Stimulated activated CD4-positive, alpha-beta T cell treated with anti-CD3 and anti-CD28 coated beads, Interleukin-1b, Interleukin-23, amount 100 ng/mL, for 1 hour (primary cell): ENCODE measurements around the gene LRCH1.
"Not testable (repeated sequence)": the region's sequence is repeated elsewhere in the genome, so short reads cannot be mapped to it uniquely, and the experiment has no call there.

Experiments
- DNase-seq, 2 donors: peaks; one replicate each; pipeline ENCODE4 v3.0.0-alpha.2; 2020; ENCODE audit warnings: low read depth in 2 of 2

Gene LRCH1

GRCh38 chr13:46552889-46553520, at the start of gene LRCH1:
LRCH1 (plus strand) TSS chr13:46553170; CDS start chr13:46553397, 227 bp downstream.
- peak; percentile 66 to 72 for DNase-seq

- DNase-seq: no peak
Measured at GRCh38 chr13:46504036-46504435, 48.9 kb upstream of the LRCH1 start.

GRCh38 chr13:46507981-46508380, 45.0 kb upstream of the LRCH1 start:
- no peak for DNase-seq

DNA sequence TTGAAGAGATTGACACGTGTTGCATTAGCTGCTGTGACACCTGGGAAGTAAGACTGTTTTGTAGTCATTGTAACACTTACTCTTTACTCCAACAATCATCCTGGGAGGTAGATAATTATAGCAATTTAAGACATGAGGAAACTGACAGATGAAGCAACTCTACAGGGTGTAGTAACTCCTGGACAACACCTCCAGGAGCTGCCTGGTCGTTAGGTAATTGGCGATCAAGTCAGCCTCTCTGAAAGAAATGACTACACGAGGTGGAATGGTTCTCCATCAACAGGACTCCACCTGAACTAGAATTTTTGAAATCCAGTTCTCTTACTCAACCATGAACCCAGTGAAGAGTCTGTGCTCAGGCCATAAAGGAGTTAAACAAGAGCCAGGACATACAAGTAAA, 43.0 kb upstream of the LRCH1 start:
- DNase-seq: no peak

DNA sequence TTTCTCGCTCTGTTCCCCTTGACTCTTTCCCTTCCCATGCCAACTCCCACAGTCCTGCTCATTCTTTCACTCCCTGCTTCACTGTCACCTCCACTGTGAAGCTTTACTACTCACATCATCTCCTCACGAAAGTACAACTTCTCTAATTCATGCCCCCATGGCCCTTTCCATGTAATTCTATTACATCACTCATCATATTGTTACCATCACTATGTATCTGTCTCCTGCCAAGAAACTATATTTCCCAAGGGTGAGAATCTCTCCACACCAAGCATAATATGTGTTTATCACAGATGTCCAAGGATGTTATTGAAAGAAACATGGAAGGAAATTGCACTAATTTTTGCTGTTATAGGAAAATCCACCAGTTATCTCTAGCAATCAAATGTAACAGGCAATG, 37.2 kb upstream of the LRCH1 start:
- no peak for DNase-seq

- DNase-seq: no peak
Measured at GRCh38 chr13:46516599-46517338, 36.2 kb upstream of the LRCH1 start.

GRCh38 chr13:46517748-46518147, 35.2 kb upstream of the LRCH1 start:
- not testable (repeated sequence) for DNase-seq

- no peak for DNase-seq
Measured at GRCh38 chr13:46519182-46519581, 33.8 kb upstream of the LRCH1 start.

DNA sequence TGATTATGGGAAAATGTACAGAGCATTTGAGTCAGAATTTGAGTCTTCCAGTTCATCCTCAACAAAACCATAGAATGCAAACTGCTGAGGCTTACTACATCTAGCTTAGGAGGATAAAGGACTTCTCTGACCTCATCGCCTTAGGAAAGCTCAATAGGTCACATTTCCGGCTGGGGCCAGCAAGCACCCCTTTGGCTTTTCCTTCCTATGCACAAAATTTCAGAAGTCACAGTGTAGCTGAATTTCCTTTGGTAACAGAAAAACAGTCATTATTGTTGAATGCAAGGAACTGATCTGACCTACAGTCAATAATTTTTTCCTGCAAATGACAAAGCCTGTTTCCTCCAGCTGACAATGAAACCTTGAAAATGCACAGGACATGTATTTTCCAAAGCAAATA, 32.8 kb upstream of the LRCH1 start:
- no peak for DNase-seq

DNA sequence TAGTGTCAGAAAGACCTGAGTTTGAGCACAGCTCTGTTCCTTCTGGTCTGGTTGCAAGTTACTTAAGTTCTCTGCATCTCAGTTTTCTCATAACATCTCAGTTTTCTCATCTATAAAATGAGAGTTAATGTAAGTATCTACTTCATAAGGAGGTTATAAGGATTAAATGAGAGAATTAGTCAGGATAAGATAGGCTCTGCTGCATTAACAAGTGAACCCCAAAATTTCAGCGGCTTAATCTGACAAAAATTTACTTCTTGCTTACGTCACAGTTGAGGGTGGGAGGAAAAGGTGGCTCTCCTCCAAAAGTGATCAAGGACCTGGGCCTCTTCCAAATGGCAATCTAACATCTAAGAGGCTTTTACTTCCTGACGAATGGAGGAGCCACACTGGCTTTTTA, 31.5 kb upstream of the LRCH1 start:
- no peak for DNase-seq

DNA sequence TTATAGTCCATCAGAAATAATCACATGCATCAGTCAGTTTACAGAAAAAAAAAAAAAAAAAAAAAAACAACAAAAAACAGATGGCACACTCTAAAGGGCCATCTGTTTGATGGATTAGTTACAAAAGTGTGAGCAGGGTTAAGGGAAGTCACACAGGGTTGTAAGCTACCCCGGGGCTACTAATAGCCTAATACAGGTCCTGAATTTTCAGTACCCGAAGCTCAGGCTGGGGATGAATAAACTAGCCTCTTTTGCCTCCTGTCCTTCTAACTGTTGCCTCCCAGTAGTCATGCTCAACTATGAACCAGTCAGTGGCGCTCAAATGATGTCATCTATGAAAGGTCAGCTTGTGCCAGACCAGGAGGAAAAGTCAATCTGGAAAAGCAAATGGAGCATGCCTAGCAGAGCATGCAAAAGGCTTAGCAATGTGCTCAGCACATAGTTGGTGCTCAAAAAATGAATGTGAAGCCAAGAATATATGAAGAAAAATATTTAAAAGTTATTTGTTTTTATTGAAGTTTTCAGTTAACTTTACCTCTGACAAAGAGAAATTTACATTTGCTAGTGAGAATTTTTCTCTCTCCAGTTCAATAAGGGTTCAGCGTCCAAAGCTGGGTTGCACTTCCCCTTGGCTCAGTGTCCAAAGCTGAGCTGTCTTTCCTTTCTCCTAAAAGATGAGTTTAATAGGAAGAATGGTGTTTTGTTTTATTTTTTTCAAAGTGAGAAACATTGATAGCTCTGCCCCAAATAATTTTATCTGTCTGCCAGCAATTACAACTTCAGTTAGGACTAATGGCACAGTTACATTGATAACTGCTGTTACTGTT, 30.8 kb upstream of the LRCH1 start:
- no peak for DNase-seq

DNA sequence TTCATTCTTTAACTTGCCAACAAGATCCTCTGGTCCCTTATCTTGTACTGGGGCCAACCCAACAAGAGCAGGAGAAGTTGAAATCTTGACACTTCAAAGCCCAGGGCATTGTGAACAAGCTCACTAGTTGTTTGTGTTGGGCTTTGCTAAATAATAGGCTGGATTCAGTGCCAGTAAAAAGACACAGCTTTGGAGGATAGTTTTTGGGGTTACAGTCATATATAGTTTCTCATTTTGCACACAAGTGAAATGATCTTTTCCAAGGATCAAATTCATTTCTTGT, 30.3 kb upstream of the LRCH1 start:
- no peak for DNase-seq

GRCh38 chr13:46523972-46524752, 28.8 kb upstream of the LRCH1 start:
- no peak for DNase-seq

GRCh38 chr13:46526100-46526735, 26.8 kb upstream of the LRCH1 start:
- no peak for DNase-seq

GRCh38 chr13:46526740-46527139, 26.2 kb upstream of the LRCH1 start:
- no peak for DNase-seq

DNA sequence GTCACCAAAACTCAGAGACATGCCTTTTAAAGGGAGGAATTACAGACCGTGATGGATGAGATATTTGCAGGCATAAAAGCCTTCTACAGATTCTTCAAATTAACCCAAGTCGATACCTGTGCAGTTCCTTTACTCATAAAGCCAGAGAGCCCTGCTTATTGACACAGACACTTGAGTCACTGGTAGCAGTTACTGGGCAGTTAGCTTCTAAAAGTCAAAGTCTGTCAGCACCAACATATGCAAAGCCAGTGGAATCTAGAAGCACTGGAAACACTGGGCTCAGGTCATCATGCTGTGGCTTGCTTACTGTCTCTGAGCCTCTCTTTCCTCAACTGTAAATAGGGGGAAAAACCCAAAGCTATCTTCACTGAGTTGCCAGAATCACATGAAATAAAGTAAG, 25.7 kb upstream of the LRCH1 start:
- DNase-seq: no peak

GRCh38 chr13:46529216-46529919, 23.6 kb upstream of the LRCH1 start:
- DNase-seq: no peak

- DNase-seq: no peak
Measured at GRCh38 chr13:46530084-46530935, 22.7 kb upstream of the LRCH1 start.

DNA sequence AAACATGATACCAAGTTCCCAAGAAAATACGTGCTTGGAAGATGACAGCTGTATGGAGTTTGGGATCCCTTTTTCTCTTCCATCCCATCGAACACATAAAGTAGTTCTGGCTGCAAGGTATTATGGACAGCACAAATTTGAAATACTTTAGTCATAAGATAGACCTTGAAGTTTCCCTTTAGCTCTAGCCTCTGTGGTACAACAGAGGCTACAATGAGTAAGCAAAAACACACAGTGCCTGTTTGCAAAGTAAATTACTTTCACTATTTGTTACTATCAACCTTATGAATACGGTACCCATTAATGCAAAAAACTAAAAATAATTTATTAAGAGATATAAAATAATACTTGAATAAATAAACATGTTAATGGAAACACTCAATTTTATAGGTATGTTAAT, 21.0 kb upstream of the LRCH1 start:
- DNase-seq: no peak

DNA sequence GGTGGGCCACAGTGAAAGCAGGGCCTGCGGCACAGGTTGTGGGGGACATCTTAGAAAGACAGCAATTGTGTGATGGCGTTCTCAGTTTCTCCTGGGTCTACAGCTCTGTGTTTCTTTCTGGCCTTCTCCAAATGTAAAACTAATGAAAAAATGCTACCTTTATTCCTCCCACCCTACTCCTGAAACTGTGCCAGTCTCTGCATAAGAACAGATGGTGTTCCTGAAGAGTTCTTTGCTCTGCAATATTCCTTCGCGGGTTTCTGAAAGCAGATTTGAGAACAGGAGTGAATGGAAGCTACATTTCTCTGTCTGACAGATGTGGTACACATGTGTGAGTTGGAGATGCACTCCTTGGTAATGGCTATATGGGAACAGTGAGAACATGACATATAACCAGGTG, 18.0 kb upstream of the LRCH1 start:
- DNase-seq: no peak
